GM19467 (cell line): ENCODE measurements around the gene HAUS5.
"Not testable (repeated sequence)": the region's sequence is repeated elsewhere in the genome, so short reads cannot be mapped to it uniquely, and the experiment has no call there.

ENCODE experiments used
- ATAC-seq: cut with Tn5 transposase; IDR thresholded peaks from one replicate; pipeline ENCODE4 v1.9.1; 2021; ENCODE audit warnings: mild to moderate bottlenecking, moderate library complexity; ENCODE audit not compliant: unreplicated experiment

The HAUS5 gene

GRCh38 chr19:35612559-35613321 lies at the start of gene HAUS5:
HAUS5 (plus strand) TSS chr19:35612735; CDS start chr19:35612795, 60 bp downstream.
- ATAC-seq, result peak; percentile 59

- ATAC-seq, result no peak
Observed at GRCh38 chr19:35562776-35563175, 49.8 kb upstream of the HAUS5 start.

GRCh38 chr19:35563207-35563829 lies 49.2 kb upstream of the HAUS5 start, which contains the start of gene ATP4A:
ATP4A (minus strand) TSS chr19:35563658; CDS start chr19:35563629, 29 bp downstream.
- no peak for ATAC-seq

GRCh38 chr19:35565016-35565856 lies 47.3 kb upstream of the HAUS5 start:
- no peak for ATAC-seq

- ATAC-seq, result no peak
Observed at GRCh38 chr19:35566738-35567137, 45.8 kb upstream of the HAUS5 start.

- ATAC-seq, result no peak
Observed at GRCh38 chr19:35569281-35569781, 43.2 kb upstream of the HAUS5 start.

GRCh38 chr19:35571406-35571965 lies 41.0 kb upstream of the HAUS5 start:
- no peak for ATAC-seq

- ATAC-seq, result no peak
Observed at GRCh38 chr19:35577918-35578317, 34.6 kb upstream of the HAUS5 start.

- no peak for ATAC-seq
Observed at GRCh38 chr19:35578707-35579106, 33.8 kb upstream of the HAUS5 start.

- ATAC-seq, result no peak
Observed at GRCh38 chr19:35582760-35583159, 29.8 kb upstream of the HAUS5 start.

- ATAC-seq, result no peak
Observed at GRCh38 chr19:35585848-35586247, 26.7 kb upstream of the HAUS5 start, which contains the start of gene PMIS2. PMIS2 (plus strand) TSS chr19:35586173; CDS start chr19:35586260, 87 bp downstream.

GRCh38 chr19:35587321-35587720 lies 25.2 kb upstream of the HAUS5 start:
- ATAC-seq, result no peak

GRCh38 chr19:35590875-35591274 lies 21.7 kb upstream of the HAUS5 start:
- ATAC-seq, result no peak

GRCh38 chr19:35592226-35592625 lies 20.3 kb upstream of the HAUS5 start:
- ATAC-seq, result no peak

GRCh38 chr19:35595026-35595425 lies 17.5 kb upstream of the HAUS5 start:
- not testable (repeated sequence) for ATAC-seq

GRCh38 chr19:35595928-35596327 lies 16.6 kb upstream of the HAUS5 start:
- ATAC-seq, result no peak

GRCh38 chr19:35596366-35596999 lies 16.1 kb upstream of the HAUS5 start:
- ATAC-seq, result no peak

GRCh38 chr19:35601971-35602370 lies 10.6 kb upstream of the HAUS5 start:
- no peak for ATAC-seq

- not testable (repeated sequence) for ATAC-seq
Observed at GRCh38 chr19:35604436-35604835, 8.1 kb upstream of the HAUS5 start.

GRCh38 chr19:35607170-35607569 lies 5.4 kb upstream of the HAUS5 start:
- not testable (repeated sequence) for ATAC-seq
